ENCODE measurements around the gene STAC. TPM values are rescaled to one million over a fixed set of nuclear protein-coding genes. Genes with fewer than 3 reads are reported as not detected.
"Not testable (repeated sequence)": the region's sequence is repeated elsewhere in the genome, so short reads cannot be mapped to it uniquely, and the experiment has no call there.

STAC gene
- total RNA-seq, 1 donor from 2014 or later, result 49.1 TPM

- H3K4me1 ChIP-seq (ENCODE audit: control insufficient read depth in 3 of 3, insufficient read depth in 3 of 3, low read length in 3 of 3); H3K4me3 ChIP-seq (ENCODE audit: low read length in 3 of 3); H3K27ac ChIP-seq (ENCODE audit: low read depth, low read length); H3K9ac ChIP-seq (ENCODE audit: low read depth in 1 of 3, low read length in 3 of 3); H3K9me3 ChIP-seq (ENCODE audit: control insufficient read depth in 3 of 3, low read length in 3 of 3); H3K36me3 ChIP-seq (ENCODE audit: control insufficient read depth in 3 of 3, insufficient read depth in 3 of 3, low read length in 3 of 3); H3K27me3 ChIP-seq (ENCODE audit: control insufficient read depth in 3 of 3, insufficient read depth in 3 of 3, low read length in 3 of 3): not testable (repeated sequence)
Observed at GRCh38 chr3:36500053-36500452, 119.7 kb downstream of the STAC start.

GRCh38 chr3:36501616-36502015 lies 121.3 kb downstream of the STAC start:
- Histone ChIP-seq H3K4me3 (ENCODE audit: low read length in 3 of 3) (no peak overlapping the region), H3K27me3 (ENCODE audit: control insufficient read depth in 3 of 3, insufficient read depth in 3 of 3, low read length in 3 of 3) (no peaks in the 10 kb centered on the region), H3K27ac (ENCODE audit: low read depth, low read length) (no peak overlapping the region), H3K9me3 (ENCODE audit: control insufficient read depth in 3 of 3, low read length in 3 of 3) (no peaks in the 10 kb centered on the region), H3K36me3 (ENCODE audit: control insufficient read depth in 3 of 3, insufficient read depth in 3 of 3, low read length in 3 of 3) (no peaks in the 10 kb centered on the region), H3K4me1 (ENCODE audit: control insufficient read depth in 3 of 3, insufficient read depth in 3 of 3, low read length in 3 of 3) (no peaks in the 10 kb centered on the region), H3K9ac (ENCODE audit: low read depth in 1 of 3, low read length in 3 of 3) (no peak overlapping the region)

- no peak overlapping the region for H3K9ac ChIP-seq (ENCODE audit: low read depth in 1 of 3, low read length in 3 of 3)
- H3K9me3 ChIP-seq (ENCODE audit: control insufficient read depth in 3 of 3, low read length in 3 of 3), result no peaks in the 10 kb centered on the region
- no peak overlapping the region for H3K27ac ChIP-seq (ENCODE audit: low read depth, low read length)
- no peak overlapping the region for H3K4me3 ChIP-seq (ENCODE audit: low read length in 3 of 3)
- H3K27me3 ChIP-seq (ENCODE audit: control insufficient read depth in 3 of 3, insufficient read depth in 3 of 3, low read length in 3 of 3), result no peaks in the 10 kb centered on the region
- no peaks in the 10 kb centered on the region for H3K4me1 ChIP-seq (ENCODE audit: control insufficient read depth in 3 of 3, insufficient read depth in 3 of 3, low read length in 3 of 3)
- no peaks in the 10 kb centered on the region for H3K36me3 ChIP-seq (ENCODE audit: control insufficient read depth in 3 of 3, insufficient read depth in 3 of 3, low read length in 3 of 3)
Observed at GRCh38 chr3:36505393-36505792, 125.1 kb downstream of the STAC start.

- Histone ChIP-seq H3K27ac (ENCODE audit: low read depth, low read length) (no peak overlapping the region), H3K9ac (ENCODE audit: low read depth in 1 of 3, low read length in 3 of 3) (no peak overlapping the region), H3K4me1 (ENCODE audit: control insufficient read depth in 3 of 3, insufficient read depth in 3 of 3, low read length in 3 of 3) (no peaks in the 10 kb centered on the region), H3K27me3 (ENCODE audit: control insufficient read depth in 3 of 3, insufficient read depth in 3 of 3, low read length in 3 of 3) (no peaks in the 10 kb centered on the region), H3K4me3 (ENCODE audit: low read length in 3 of 3) (no peak overlapping the region), H3K36me3 (ENCODE audit: control insufficient read depth in 3 of 3, insufficient read depth in 3 of 3, low read length in 3 of 3) (no peaks in the 10 kb centered on the region), H3K9me3 (ENCODE audit: control insufficient read depth in 3 of 3, low read length in 3 of 3) (no peaks in the 10 kb centered on the region)
Observed at GRCh38 chr3:36511791-36512486, 131.6 kb downstream of the STAC start.

GRCh38 chr3:36512555-36512954 lies 132.3 kb downstream of the STAC start:
- Histone ChIP-seq H3K4me1 (ENCODE audit: control insufficient read depth in 3 of 3, insufficient read depth in 3 of 3, low read length in 3 of 3) (no peaks in the 10 kb centered on the region), H3K4me3 (ENCODE audit: low read length in 3 of 3) (no peak overlapping the region), H3K27me3 (ENCODE audit: control insufficient read depth in 3 of 3, insufficient read depth in 3 of 3, low read length in 3 of 3) (no peaks in the 10 kb centered on the region), H3K36me3 (ENCODE audit: control insufficient read depth in 3 of 3, insufficient read depth in 3 of 3, low read length in 3 of 3) (no peaks in the 10 kb centered on the region), H3K27ac (ENCODE audit: low read depth, low read length) (no peak overlapping the region), H3K9ac (ENCODE audit: low read depth in 1 of 3, low read length in 3 of 3) (no peak overlapping the region), H3K9me3 (ENCODE audit: control insufficient read depth in 3 of 3, low read length in 3 of 3) (no peaks in the 10 kb centered on the region)

GRCh38 chr3:36514171-36514570 lies 133.9 kb downstream of the STAC start:
- Histone ChIP-seq H3K27me3 (ENCODE audit: control insufficient read depth in 3 of 3, insufficient read depth in 3 of 3, low read length in 3 of 3) (no peaks in the 10 kb centered on the region), H3K4me1 (ENCODE audit: control insufficient read depth in 3 of 3, insufficient read depth in 3 of 3, low read length in 3 of 3) (no peaks in the 10 kb centered on the region), H3K9me3 (ENCODE audit: control insufficient read depth in 3 of 3, low read length in 3 of 3) (no peaks in the 10 kb centered on the region), H3K36me3 (ENCODE audit: control insufficient read depth in 3 of 3, insufficient read depth in 3 of 3, low read length in 3 of 3) (no peaks in the 10 kb centered on the region), H3K9ac (ENCODE audit: low read depth in 1 of 3, low read length in 3 of 3) (no peak overlapping the region), H3K4me3 (ENCODE audit: low read length in 3 of 3) (no peak overlapping the region), H3K27ac (ENCODE audit: low read depth, low read length) (no peak overlapping the region)

- Histone ChIP-seq H3K36me3 (ENCODE audit: control insufficient read depth in 3 of 3, insufficient read depth in 3 of 3, low read length in 3 of 3) (no peaks in the 10 kb centered on the region), H3K4me3 (ENCODE audit: low read length in 3 of 3) (no peak overlapping the region), H3K4me1 (ENCODE audit: control insufficient read depth in 3 of 3, insufficient read depth in 3 of 3, low read length in 3 of 3) (no peaks in the 10 kb centered on the region), H3K27me3 (ENCODE audit: control insufficient read depth in 3 of 3, insufficient read depth in 3 of 3, low read length in 3 of 3) (no peaks in the 10 kb centered on the region), H3K9ac (ENCODE audit: low read depth in 1 of 3, low read length in 3 of 3) (no peak overlapping the region), H3K9me3 (ENCODE audit: control insufficient read depth in 3 of 3, low read length in 3 of 3) (no peaks in the 10 kb centered on the region), H3K27ac (ENCODE audit: low read depth, low read length) (no peak overlapping the region)
Observed at GRCh38 chr3:36519682-36520081, 139.4 kb downstream of the STAC start.

GRCh38 chr3:36520241-36521006 lies 140.1 kb downstream of the STAC start:
- H3K4me3 ChIP-seq (ENCODE audit: low read length in 3 of 3), result no peak overlapping the region
- H3K4me1 ChIP-seq (ENCODE audit: control insufficient read depth in 3 of 3, insufficient read depth in 3 of 3, low read length in 3 of 3), result no peaks in the 10 kb centered on the region
- H3K9ac ChIP-seq (ENCODE audit: low read depth in 1 of 3, low read length in 3 of 3), result no peak overlapping the region
- H3K9me3 ChIP-seq (ENCODE audit: control insufficient read depth in 3 of 3, low read length in 3 of 3), result no peaks in the 10 kb centered on the region
- no peak overlapping the region for H3K27ac ChIP-seq (ENCODE audit: low read depth, low read length)
- no peaks in the 10 kb centered on the region for H3K36me3 ChIP-seq (ENCODE audit: control insufficient read depth in 3 of 3, insufficient read depth in 3 of 3, low read length in 3 of 3)
- H3K27me3 ChIP-seq (ENCODE audit: control insufficient read depth in 3 of 3, insufficient read depth in 3 of 3, low read length in 3 of 3), result no peaks in the 10 kb centered on the region

- Histone ChIP-seq H3K4me3 (ENCODE audit: low read length in 3 of 3) (no peak overlapping the region), H3K9me3 (ENCODE audit: control insufficient read depth in 3 of 3, low read length in 3 of 3) (no peaks in the 10 kb centered on the region), H3K9ac (ENCODE audit: low read depth in 1 of 3, low read length in 3 of 3) (no peak overlapping the region), H3K4me1 (ENCODE audit: control insufficient read depth in 3 of 3, insufficient read depth in 3 of 3, low read length in 3 of 3) (no peaks in the 10 kb centered on the region), H3K36me3 (ENCODE audit: control insufficient read depth in 3 of 3, insufficient read depth in 3 of 3, low read length in 3 of 3) (no peaks in the 10 kb centered on the region), H3K27ac (ENCODE audit: low read depth, low read length) (no peak overlapping the region), H3K27me3 (ENCODE audit: control insufficient read depth in 3 of 3, insufficient read depth in 3 of 3, low read length in 3 of 3) (no peaks in the 10 kb centered on the region)
Observed at GRCh38 chr3:36521007-36521379, 140.7 kb downstream of the STAC start.

- no peak overlapping the region for H3K9ac ChIP-seq (ENCODE audit: low read depth in 1 of 3, low read length in 3 of 3)
Observed at GRCh38 chr3:36524560-36524959, 144.3 kb downstream of the STAC start.

More at GRCh38 chr3:36524560-36524959, 144.3 kb downstream of the STAC start:
- Histone ChIP-seq H3K27me3 (ENCODE audit: control insufficient read depth in 3 of 3, insufficient read depth in 3 of 3, low read length in 3 of 3) (no peaks in the 10 kb centered on the region), H3K9me3 (ENCODE audit: control insufficient read depth in 3 of 3, low read length in 3 of 3) (no peaks in the 10 kb centered on the region), H3K36me3 (ENCODE audit: control insufficient read depth in 3 of 3, insufficient read depth in 3 of 3, low read length in 3 of 3) (no peaks in the 10 kb centered on the region), H3K4me3 (ENCODE audit: low read length in 3 of 3) (no peak overlapping the region), H3K4me1 (ENCODE audit: control insufficient read depth in 3 of 3, insufficient read depth in 3 of 3, low read length in 3 of 3) (no peaks in the 10 kb centered on the region), H3K27ac (ENCODE audit: low read depth, low read length) (no peak overlapping the region)

Measured in skeletal muscle tissue (tissue), 4 donors.